ENCODE results near the gene RIOX2. TPM values are rescaled to one million over a fixed set of nuclear protein-coding genes. Genes with fewer than 3 reads are reported as not detected.

The RIOX2 gene
- total RNA-seq, 1 donor from 2014 or later: 9.5 TPM

- H3K9me3 ChIP-seq (replicated peaks): no peaks in the 10 kb centered on the region
- H3K27me3 ChIP-seq (ENCODE audit: low read depth): no peaks in the 10 kb centered on the region
- H3K4me3 ChIP-seq: no peak overlapping the region
- intact Hi-C loops (cut with micrococcal nuclease): no loop called here
- TF ChIP-seq, protein P1, sequence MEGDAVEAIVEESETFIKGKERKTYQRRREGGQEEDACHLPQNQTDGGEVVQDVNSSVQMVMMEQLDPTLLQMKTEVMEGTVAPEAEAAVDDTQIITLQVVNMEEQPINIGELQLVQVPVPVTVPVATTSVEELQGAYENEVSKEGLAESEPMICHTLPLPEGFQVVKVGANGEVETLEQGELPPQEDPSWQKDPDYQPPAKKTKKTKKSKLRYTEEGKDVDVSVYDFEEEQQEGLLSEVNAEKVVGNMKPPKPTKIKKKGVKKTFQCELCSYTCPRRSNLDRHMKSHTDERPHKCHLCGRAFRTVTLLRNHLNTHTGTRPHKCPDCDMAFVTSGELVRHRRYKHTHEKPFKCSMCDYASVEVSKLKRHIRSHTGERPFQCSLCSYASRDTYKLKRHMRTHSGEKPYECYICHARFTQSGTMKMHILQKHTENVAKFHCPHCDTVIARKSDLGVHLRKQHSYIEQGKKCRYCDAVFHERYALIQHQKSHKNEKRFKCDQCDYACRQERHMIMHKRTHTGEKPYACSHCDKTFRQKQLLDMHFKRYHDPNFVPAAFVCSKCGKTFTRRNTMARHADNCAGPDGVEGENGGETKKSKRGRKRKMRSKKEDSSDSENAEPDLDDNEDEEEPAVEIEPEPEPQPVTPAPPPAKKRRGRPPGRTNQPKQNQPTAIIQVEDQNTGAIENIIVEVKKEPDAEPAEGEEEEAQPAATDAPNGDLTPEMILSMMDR (IDR thresholded peaks at IDR 0.05; ENCODE audit: borderline replicate concordance): no peak
- no peak overlapping the region for H3K27ac ChIP-seq (replicated peaks)
- no peaks in the 10 kb centered on the region for H3K36me3 ChIP-seq
- no peaks in the 10 kb centered on the region for H3K4me1 ChIP-seq
- no peak for DNase-seq
These were observed 22.2 kb upstream of the RIOX2 start for GRCh38 chr3:97994328-97994945.

- intact Hi-C loops (cut with micrococcal nuclease): no loop called here
- Histone ChIP-seq H3K4me1 (no peaks in the 10 kb centered on the region), H3K27me3 (ENCODE audit: low read depth) (no peaks in the 10 kb centered on the region), H3K36me3 (no peaks in the 10 kb centered on the region), H3K4me3 (no peak overlapping the region), H3K27ac (replicated peaks) (no peak overlapping the region), H3K9me3 (replicated peaks) (no peaks in the 10 kb centered on the region)
- no peak for DNase-seq
- TF ChIP-seq, protein P1 (IDR thresholded peaks at IDR 0.05; ENCODE audit: borderline replicate concordance): no peak
These were observed 21.3 kb upstream of the RIOX2 start for GRCh38 chr3:97993526-97993925.

DNA sequence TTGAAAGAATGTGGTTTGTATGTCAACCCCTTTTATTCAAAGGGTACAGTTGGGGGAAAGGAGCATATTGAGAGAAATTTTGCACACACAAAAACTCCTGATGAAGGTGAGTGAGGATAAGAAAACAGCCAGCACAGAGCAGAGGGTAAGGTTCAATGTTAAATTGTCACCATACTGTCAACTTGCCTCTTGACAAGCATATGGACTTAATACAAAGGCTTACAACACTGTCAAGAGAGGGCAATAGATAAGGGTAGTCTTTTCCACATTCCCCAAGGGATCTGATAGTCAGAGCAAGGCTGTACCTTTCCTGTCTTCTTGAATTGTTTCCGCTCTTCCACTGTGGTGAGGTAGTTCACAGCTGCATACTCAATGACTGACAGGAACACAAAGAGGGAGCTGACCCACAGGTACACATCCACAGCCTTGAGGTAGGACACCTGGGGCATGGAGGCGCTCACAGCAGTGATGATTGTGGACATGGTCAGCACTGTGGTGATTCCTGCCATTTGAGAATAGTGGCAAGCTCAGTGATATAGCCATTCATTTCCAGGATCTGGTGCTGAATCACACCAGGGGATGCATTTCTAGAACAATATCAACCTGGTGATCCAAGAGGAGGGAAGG lies 20.4 kb upstream of the RIOX2 start:
- TF ChIP-seq, protein P1 (IDR thresholded peaks at IDR 0.05; ENCODE audit: borderline replicate concordance): no peak
- H3K27me3 ChIP-seq (ENCODE audit: low read depth): no peaks in the 10 kb centered on the region
- no peak for DNase-seq
- H3K4me3 ChIP-seq: no peak overlapping the region
- H3K27ac ChIP-seq (replicated peaks): no peak overlapping the region
- H3K4me1 ChIP-seq: no peaks in the 10 kb centered on the region
- H3K9me3 ChIP-seq (replicated peaks): no peaks in the 10 kb centered on the region
- no peaks in the 10 kb centered on the region for H3K36me3 ChIP-seq
- intact Hi-C loops (cut with micrococcal nuclease): no loop called here

- no peak for DNase-seq
- Histone ChIP-seq H3K36me3 (no peaks in the 10 kb centered on the region), H3K27ac (replicated peaks) (no peak overlapping the region), H3K4me1 (no peaks in the 10 kb centered on the region), H3K9me3 (replicated peaks) (no peaks in the 10 kb centered on the region), H3K27me3 (ENCODE audit: low read depth) (no peaks in the 10 kb centered on the region), H3K4me3 (no peak overlapping the region)
- intact Hi-C loops (cut with micrococcal nuclease): no loop called here
- TF ChIP-seq, protein P1 (IDR thresholded peaks at IDR 0.05; ENCODE audit: borderline replicate concordance): no peak
These were observed 19.1 kb upstream of the RIOX2 start for GRCh38 chr3:97991293-97991682.

GRCh38 chr3:97990624-97991292 lies 18.5 kb upstream of the RIOX2 start:
- Histone ChIP-seq H3K9me3 (replicated peaks) (no peaks in the 10 kb centered on the region), H3K36me3 (no peaks in the 10 kb centered on the region), H3K4me3 (no peak overlapping the region), H3K27me3 (ENCODE audit: low read depth) (no peaks in the 10 kb centered on the region), H3K27ac (replicated peaks) (no peak overlapping the region), H3K4me1 (no peaks in the 10 kb centered on the region)
- intact Hi-C loops (cut with micrococcal nuclease): no loop called here
- TF ChIP-seq, protein P1 (IDR thresholded peaks at IDR 0.05; ENCODE audit: borderline replicate concordance): no peak
- no peak for DNase-seq

Measured in left ventricle myocardium inferior (tissue), 1 donor.